NCI-H1694 (cell line): ENCODE measurements around the gene MED9.

ENCODE experiments used
- DNase-seq: peaks from one replicate; lab custom pipeline; 2025; lab: John Stamatoyannopoulos, UW

MED9 gene

GRCh38 chr17:17516941-17517720 is 40.3 kb downstream of the MED9 start:
- no peak for DNase-seq

GRCh38 chr17:17518014-17518413 is 41.2 kb downstream of the MED9 start:
- DNase-seq: no peak

- DNase-seq: no peak
Measured at GRCh38 chr17:17518951-17519350, 42.2 kb downstream of the MED9 start.

- no peak for DNase-seq
Measured at GRCh38 chr17:17519886-17520285, 43.1 kb downstream of the MED9 start.

GRCh38 chr17:17520599-17521232 is 43.9 kb downstream of the MED9 start:
- no peak for DNase-seq

- DNase-seq: peak; percentile 56
Measured at GRCh38 chr17:17523001-17523730, 46.4 kb downstream of the MED9 start.

GRCh38 chr17:17523731-17524490 is 47.1 kb downstream of the MED9 start:
- DNase-seq: no peak

GRCh38 chr17:17525311-17525710 is 48.5 kb downstream of the MED9 start:
- DNase-seq: no peak

GRCh38 chr17:17525956-17526355 is 49.2 kb downstream of the MED9 start:
- no peak for DNase-seq

- DNase-seq: no peak
Measured at GRCh38 chr17:17526369-17526768, 49.6 kb downstream of the MED9 start.

GRCh38 chr17:17527534-17527933 is 50.7 kb downstream of the MED9 start:
- DNase-seq: no peak

GRCh38 chr17:17527956-17528500 is 51.2 kb downstream of the MED9 start:
- DNase-seq: no peak

- no peak for DNase-seq
Measured at GRCh38 chr17:17528696-17529652, 52.2 kb downstream of the MED9 start.

GRCh38 chr17:17531156-17531555 is 54.4 kb downstream of the MED9 start:
- DNase-seq: no peak

- no peak for DNase-seq
Measured at GRCh38 chr17:17532991-17533390, 56.2 kb downstream of the MED9 start.

GRCh38 chr17:17533901-17534441 is 57.2 kb downstream of the MED9 start:
- DNase-seq: no peak

- DNase-seq: peak; percentile 9
Measured at GRCh38 chr17:17535957-17536356, 59.2 kb downstream of the MED9 start.

- no peak for DNase-seq
Measured at GRCh38 chr17:17536702-17537101, 59.9 kb downstream of the MED9 start.

- no peak for DNase-seq
Measured at GRCh38 chr17:17537311-17538099, 60.7 kb downstream of the MED9 start.
